ENCODE results near the gene TRNP1. TPM values are rescaled to one million over a fixed set of nuclear protein-coding genes. Genes with fewer than 3 reads are reported as not detected.

The TRNP1 gene
- total RNA-seq, 4 donors from 2014 or later: 1.9 to 12.2 (median 3.2) TPM; not detected in 1

DNA sequence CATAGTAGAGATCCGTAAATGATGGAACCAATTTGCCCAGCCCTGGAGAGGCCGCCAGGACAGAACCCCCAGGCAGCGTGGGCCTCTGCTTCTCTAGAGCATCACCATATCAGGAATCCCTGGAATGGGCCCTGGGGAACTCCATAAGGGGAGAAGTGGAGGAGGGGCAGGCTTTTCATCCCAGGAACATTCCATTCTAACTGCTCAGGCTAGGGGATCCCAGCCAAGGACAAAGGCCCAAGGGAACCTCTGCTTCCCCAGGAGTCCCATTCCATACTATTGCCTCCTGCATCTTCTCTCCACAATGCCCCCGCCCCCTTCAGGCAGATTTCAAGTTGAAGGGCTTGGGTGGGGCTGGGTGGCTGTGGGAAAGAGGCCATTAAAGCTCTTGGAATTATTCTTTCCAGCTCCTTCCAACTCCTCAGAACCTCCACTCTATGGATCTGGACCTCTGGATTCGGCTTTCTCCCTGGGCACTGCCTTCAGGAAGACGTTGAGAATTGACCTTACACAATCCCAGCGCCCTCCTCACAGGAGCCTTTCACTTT is 6.0 kb downstream of the TRNP1 start:
- peaks cover 0 to 38% (median 3%) of the 10 kb centered on the region in 4 donors for H3K4me1 ChIP-seq
- no peak for TF ChIP-seq CTCF (IDR thresholded peaks at IDR 0.05)
- TF ChIP-seq POLR2A (IDR thresholded peaks at IDR 0.05): no peak
- no peaks in the 10 kb centered on the region for H3K36me3 ChIP-seq
- no peaks in the 10 kb centered on the region for H3K27me3 ChIP-seq
- no peak overlapping the region for H3K4me3 ChIP-seq
- peak overlapping the region; percentile 57 to 85 (median 68) for H3K27ac ChIP-seq
- no peaks in the 10 kb centered on the region for H3K9me3 ChIP-seq
- peak in 2 of 3 donors; percentile 32 to 66 for DNase-seq

- DNase-seq: no peak
- peaks cover 0 to 45% (median 2%) of the 10 kb centered on the region in 4 donors for H3K4me1 ChIP-seq
- no peaks in the 10 kb centered on the region for H3K36me3 ChIP-seq
- H3K27ac ChIP-seq: peak overlapping the region; percentile 13 to 85 (median 46)
- TF ChIP-seq CTCF (IDR thresholded peaks at IDR 0.05): no peak
- no peak for TF ChIP-seq POLR2A (IDR thresholded peaks at IDR 0.05)
- H3K9me3 ChIP-seq: no peaks in the 10 kb centered on the region
- no peak overlapping the region for H3K4me3 ChIP-seq
- no peaks in the 10 kb centered on the region for H3K27me3 ChIP-seq
Measured at GRCh38 chr1:27000090-27000816, 6.8 kb downstream of the TRNP1 start.

DNA sequence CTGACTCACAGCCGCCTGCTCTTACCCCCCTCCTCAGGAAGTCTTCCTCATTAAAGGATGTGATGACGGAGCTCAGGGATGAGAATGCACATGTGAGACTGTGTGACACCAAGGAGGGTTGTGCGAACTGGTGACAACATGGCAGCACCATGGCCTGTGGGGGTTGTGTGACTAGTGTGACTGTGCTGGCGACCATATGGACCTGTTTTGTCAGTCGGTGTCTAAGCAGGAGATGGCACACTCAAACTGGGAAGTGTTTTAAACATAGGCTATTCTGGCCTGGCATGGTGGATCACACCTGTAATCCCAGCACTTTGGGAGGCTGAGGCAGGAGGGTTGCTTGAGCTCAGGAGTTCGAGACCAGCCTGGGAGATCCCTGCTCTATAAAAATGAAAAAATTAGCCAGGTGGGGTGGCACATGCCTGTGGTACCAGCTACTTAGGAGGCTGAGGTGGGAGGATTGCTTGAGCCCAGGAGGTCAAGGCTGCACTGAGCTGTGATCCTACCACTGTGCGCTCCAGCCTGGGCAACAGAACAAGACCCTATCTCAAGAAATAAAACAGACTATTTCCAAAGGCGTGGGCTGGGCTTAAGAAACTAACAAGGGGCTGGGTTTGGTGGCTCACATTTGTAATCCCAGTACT is 7.4 kb downstream of the TRNP1 start:
- no peak for DNase-seq
- Histone ChIP-seq H3K9me3 (no peaks in the 10 kb centered on the region), H3K36me3 (no peaks in the 10 kb centered on the region), H3K4me1 (peaks cover 0 to 45% (median 2%) of the 10 kb centered on the region in 4 donors), H3K27ac (peak overlapping the region in 2 of 4 donors; percentile 46 to 85), H3K4me3 (no peak overlapping the region), H3K27me3 (no peaks in the 10 kb centered on the region)
- no peak for TF ChIP-seq POLR2A (IDR thresholded peaks at IDR 0.05)
- TF ChIP-seq CTCF (IDR thresholded peaks at IDR 0.05): no peak

DNA sequence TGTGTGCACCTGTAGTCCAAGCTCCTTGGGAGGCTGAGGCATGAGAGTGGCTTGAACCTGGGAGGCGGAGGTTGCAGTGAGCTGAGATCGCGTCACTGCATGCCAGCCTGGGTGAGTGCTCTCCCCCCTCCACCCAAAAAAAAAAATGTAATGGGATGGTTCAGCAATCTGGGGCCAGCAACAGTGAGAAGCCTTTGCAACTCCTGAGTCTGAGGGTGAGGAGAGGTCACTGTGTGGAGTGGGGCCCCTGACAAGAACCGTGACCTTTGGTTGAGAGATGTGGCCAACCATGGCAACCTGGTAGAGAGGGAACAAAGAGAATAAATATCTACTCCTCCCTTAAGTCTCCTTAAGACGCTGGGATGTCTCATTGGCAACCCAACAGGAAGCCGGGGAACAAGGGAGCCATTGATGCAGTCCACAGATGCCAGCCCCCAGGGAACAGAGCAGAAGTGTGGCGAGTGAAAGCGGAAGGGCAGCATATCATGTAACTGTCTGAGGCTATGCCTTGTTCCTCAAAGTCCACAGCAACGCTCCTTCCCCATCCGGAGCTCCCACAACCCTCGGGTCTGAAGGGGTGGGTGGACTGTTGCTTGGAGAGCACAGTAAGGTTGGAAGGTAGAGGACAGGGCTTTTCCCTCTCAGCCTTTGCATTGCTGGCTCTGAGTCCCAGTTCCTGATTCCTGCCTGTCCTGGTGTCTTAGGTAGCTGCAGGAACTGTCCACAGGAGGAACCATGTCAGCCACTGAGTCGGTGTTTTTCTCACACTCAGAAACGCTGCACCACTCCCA is 8.3 kb downstream of the TRNP1 start:
- Histone ChIP-seq H3K9me3 (no peaks in the 10 kb centered on the region), H3K4me3 (no peak overlapping the region), H3K27me3 (no peaks in the 10 kb centered on the region), H3K36me3 (no peaks in the 10 kb centered on the region), H3K27ac (peak overlapping the region in 3 of 4 donors; percentile 27 to 85 (median 39)), H3K4me1 (peaks cover 0 to 39% (median 2%) of the 10 kb centered on the region in 4 donors)
- no peak for TF ChIP-seq POLR2A (IDR thresholded peaks at IDR 0.05)
- no peak for TF ChIP-seq CTCF (IDR thresholded peaks at IDR 0.05)
- DNase-seq: peak in 2 of 3 donors; percentile 74 to 78

- no peaks in the 10 kb centered on the region for H3K9me3 ChIP-seq
- H3K4me1 ChIP-seq: peaks cover 0 to 40% (median 0%) of the 10 kb centered on the region in 4 donors
- TF ChIP-seq POLR2A (IDR thresholded peaks at IDR 0.05) (no peak), CTCF (IDR thresholded peaks at IDR 0.05) (no peak)
- no peak overlapping the region for H3K4me3 ChIP-seq
- no peak overlapping the region for H3K27ac ChIP-seq
- H3K27me3 ChIP-seq: no peaks in the 10 kb centered on the region
- no peaks in the 10 kb centered on the region for H3K36me3 ChIP-seq
- DNase-seq: no peak
Measured at GRCh38 chr1:27003745-27004470, 10.4 kb downstream of the TRNP1 start.

Data from Peyer's patch (tissue), 4 donors.